ENCODE results near the gene IFI27L1.
"Not testable (repeated sequence)": the region's sequence is repeated elsewhere in the genome, so short reads cannot be mapped to it uniquely, and the experiment has no call there.

Gene IFI27L1

GRCh38 chr14:94059998-94060397 is 21.1 kb upstream of the IFI27L1 start:
- CTCF ChIA-PET = interaction anchor here (0.8 kb wide), 1 partner anchor 9 kb away, joined by 3 read pairs; no protein-coding TSS in a partner anchor
- DNase-seq = no peak
- Histone ChIP-seq H3K27me3 (replicated peaks in 2 of 5; ENCODE audit: control insufficient read depth in 4 of 5, insufficient read depth in 5 of 5, low read length in 4 of 5) (no peaks in the 10 kb centered on the region), H3K9me3 (ENCODE audit: control extremely low read depth in 1 of 5, control insufficient read depth in 4 of 5, insufficient read depth in 2 of 5, low read depth in 1 of 5, low read length in 4 of 5) (no peaks in the 10 kb centered on the region), H3K4me3 (ENCODE audit: control insufficient read depth in 1 of 7, extremely low read depth in 1 of 7, insufficient read depth in 4 of 7, low read depth in 2 of 7, low read length in 6 of 7) (no peak overlapping the region), H3K36me3 (ENCODE audit: control insufficient read depth in 4 of 4, insufficient read depth in 4 of 4, low read length in 3 of 4) (peaks cover 30 to 89% (median 61%) of the 10 kb centered on the region in 4 experiments), H3K27ac (ENCODE audit: insufficient read depth in 1 of 2, low read depth in 1 of 2, low read length in 2 of 2, poor library complexity in 1 of 2, severe bottlenecking in 2 of 2) (no peak overlapping the region), H3K4me1 (ENCODE audit: control extremely low read depth in 1 of 4, control insufficient read depth in 4 of 4, insufficient read depth in 4 of 4, low read length in 3 of 4) (no peaks in the 10 kb centered on the region)
- POLR2A ChIA-PET = no interaction called here
- WGBS (ENCODE audit: insufficient coverage) = 98% methylated on average over 5 of the region's 5 CpGs

- H3K27ac ChIP-seq (ENCODE audit: insufficient read depth in 1 of 2, low read depth in 1 of 2, low read length in 2 of 2, poor library complexity in 1 of 2, severe bottlenecking in 2 of 2) = no peak overlapping the region
- H3K27me3 ChIP-seq (replicated peaks in 2 of 5; ENCODE audit: control insufficient read depth in 4 of 5, insufficient read depth in 5 of 5, low read length in 4 of 5) = no peaks in the 10 kb centered on the region
- peaks cover 0 to 2% (median 0%) of the 10 kb centered on the region in 5 experiments for H3K9me3 ChIP-seq (ENCODE audit: control extremely low read depth in 1 of 5, control insufficient read depth in 4 of 5, insufficient read depth in 2 of 5, low read depth in 1 of 5, low read length in 4 of 5)
- POLR2A ChIA-PET = no interaction called here
- no peaks in the 10 kb centered on the region for H3K4me1 ChIP-seq (ENCODE audit: control extremely low read depth in 1 of 4, control insufficient read depth in 4 of 4, insufficient read depth in 4 of 4, low read length in 3 of 4)
- H3K4me3 ChIP-seq (ENCODE audit: control insufficient read depth in 1 of 7, extremely low read depth in 1 of 7, insufficient read depth in 4 of 7, low read depth in 2 of 7, low read length in 6 of 7) = no peak overlapping the region
- DNase-seq = no peak
- H3K36me3 ChIP-seq (ENCODE audit: control insufficient read depth in 4 of 4, insufficient read depth in 4 of 4, low read length in 3 of 4) = peaks cover 21 to 65% (median 41%) of the 10 kb centered on the region in 4 experiments
- 92% methylated on average over 6 of the region's 9 CpGs for WGBS (ENCODE audit: insufficient coverage)
- CTCF ChIA-PET = no interaction called here
Observed at GRCh38 chr14:94062344-94062940, 18.7 kb upstream of the IFI27L1 start.

GRCh38 chr14:94066089-94066676 is 14.9 kb upstream of the IFI27L1 start:
- no peaks in the 10 kb centered on the region for H3K27me3 ChIP-seq (replicated peaks in 2 of 5; ENCODE audit: control insufficient read depth in 4 of 5, insufficient read depth in 5 of 5, low read length in 4 of 5)
- no peak overlapping the region for H3K27ac ChIP-seq (ENCODE audit: insufficient read depth in 1 of 2, low read depth in 1 of 2, low read length in 2 of 2, poor library complexity in 1 of 2, severe bottlenecking in 2 of 2)
- CTCF ChIA-PET = interaction anchor here (1.0 to 3.4 kb wide), 2 partner anchors 13 kb away, joined by 3 to 15 read pairs; no protein-coding TSS in a partner anchor
- POLR2A ChIA-PET = no interaction called here
- H3K36me3 ChIP-seq (ENCODE audit: control insufficient read depth in 4 of 4, insufficient read depth in 4 of 4, low read length in 3 of 4) = peaks cover 6 to 28% (median 11%) of the 10 kb centered on the region in 4 experiments
- peaks cover 1 to 15% (median 5%) of the 10 kb centered on the region in 5 experiments for H3K9me3 ChIP-seq (ENCODE audit: control extremely low read depth in 1 of 5, control insufficient read depth in 4 of 5, insufficient read depth in 2 of 5, low read depth in 1 of 5, low read length in 4 of 5)
- no peaks in the 10 kb centered on the region for H3K4me1 ChIP-seq (ENCODE audit: control extremely low read depth in 1 of 4, control insufficient read depth in 4 of 4, insufficient read depth in 4 of 4, low read length in 3 of 4)
- WGBS (ENCODE audit: insufficient coverage) = 100% methylated on average over 5 of the region's 8 CpGs
- H3K4me3 ChIP-seq (ENCODE audit: control insufficient read depth in 1 of 7, extremely low read depth in 1 of 7, insufficient read depth in 4 of 7, low read depth in 2 of 7, low read length in 6 of 7) = no peak overlapping the region
- DNase-seq = no peak

- H3K4me3 ChIP-seq (ENCODE audit: control insufficient read depth in 1 of 7, extremely low read depth in 1 of 7, insufficient read depth in 4 of 7, low read depth in 2 of 7, low read length in 6 of 7); CTCF ChIA-PET; H3K27ac ChIP-seq (ENCODE audit: insufficient read depth in 1 of 2, low read depth in 1 of 2, low read length in 2 of 2, poor library complexity in 1 of 2, severe bottlenecking in 2 of 2); H3K27me3 ChIP-seq (replicated peaks in 2 of 5; ENCODE audit: control insufficient read depth in 4 of 5, insufficient read depth in 5 of 5, low read length in 4 of 5); H3K4me1 ChIP-seq (ENCODE audit: control extremely low read depth in 1 of 4, control insufficient read depth in 4 of 4, insufficient read depth in 4 of 4, low read length in 3 of 4); DNase-seq; POLR2A ChIA-PET: not testable (repeated sequence)
- peaks cover 0 to 27% (median 6%) of the 10 kb centered on the region in 4 experiments for H3K36me3 ChIP-seq (ENCODE audit: control insufficient read depth in 4 of 4, insufficient read depth in 4 of 4, low read length in 3 of 4)
- WGBS (ENCODE audit: insufficient coverage) = 92% methylated on average over 2 of the region's 3 CpGs
- peaks cover 5 to 40% (median 11%) of the 10 kb centered on the region in 5 experiments for H3K9me3 ChIP-seq (ENCODE audit: control extremely low read depth in 1 of 5, control insufficient read depth in 4 of 5, insufficient read depth in 2 of 5, low read depth in 1 of 5, low read length in 4 of 5)
Observed at GRCh38 chr14:94072076-94072475, 9.0 kb upstream of the IFI27L1 start.

GRCh38 chr14:94074534-94074933 is 6.6 kb upstream of the IFI27L1 start:
- 100% methylated on average over 1 of the region's 3 CpGs for WGBS (ENCODE audit: insufficient coverage)
- no peak for DNase-seq
- H3K27ac ChIP-seq (ENCODE audit: insufficient read depth in 1 of 2, low read depth in 1 of 2, low read length in 2 of 2, poor library complexity in 1 of 2, severe bottlenecking in 2 of 2) = no peak overlapping the region
- peaks cover 5 to 23% (median 11%) of the 10 kb centered on the region in 4 experiments for H3K4me1 ChIP-seq (ENCODE audit: control extremely low read depth in 1 of 4, control insufficient read depth in 4 of 4, insufficient read depth in 4 of 4, low read length in 3 of 4)
- H3K4me3 ChIP-seq (ENCODE audit: control insufficient read depth in 1 of 7, extremely low read depth in 1 of 7, insufficient read depth in 4 of 7, low read depth in 2 of 7, low read length in 6 of 7) = no peak overlapping the region
- H3K27me3 ChIP-seq (replicated peaks in 2 of 5; ENCODE audit: control insufficient read depth in 4 of 5, insufficient read depth in 5 of 5, low read length in 4 of 5) = no peaks in the 10 kb centered on the region
- H3K36me3 ChIP-seq (ENCODE audit: control insufficient read depth in 4 of 4, insufficient read depth in 4 of 4, low read length in 3 of 4) = peaks cover 0 to 41% (median 18%) of the 10 kb centered on the region in 4 experiments
- H3K9me3 ChIP-seq (ENCODE audit: control extremely low read depth in 1 of 5, control insufficient read depth in 4 of 5, insufficient read depth in 2 of 5, low read depth in 1 of 5, low read length in 4 of 5) = peaks cover 4 to 32% (median 9%) of the 10 kb centered on the region in 5 experiments
- POLR2A ChIA-PET = no interaction called here
- CTCF ChIA-PET = no interaction called here

GRCh38 chr14:94075008-94075407 is 6.1 kb upstream of the IFI27L1 start:
- POLR2A ChIA-PET = no interaction called here
- peaks cover 10 to 27% (median 16%) of the 10 kb centered on the region in 4 experiments for H3K4me1 ChIP-seq (ENCODE audit: control extremely low read depth in 1 of 4, control insufficient read depth in 4 of 4, insufficient read depth in 4 of 4, low read length in 3 of 4)
- no peak overlapping the region for H3K27ac ChIP-seq (ENCODE audit: insufficient read depth in 1 of 2, low read depth in 1 of 2, low read length in 2 of 2, poor library complexity in 1 of 2, severe bottlenecking in 2 of 2)
- no peaks in the 10 kb centered on the region for H3K27me3 ChIP-seq (replicated peaks in 2 of 5; ENCODE audit: control insufficient read depth in 4 of 5, insufficient read depth in 5 of 5, low read length in 4 of 5)
- no peak overlapping the region for H3K4me3 ChIP-seq (ENCODE audit: control insufficient read depth in 1 of 7, extremely low read depth in 1 of 7, insufficient read depth in 4 of 7, low read depth in 2 of 7, low read length in 6 of 7)
- 100% methylated on average over 1 of the region's 2 CpGs for WGBS (ENCODE audit: insufficient coverage)
- H3K36me3 ChIP-seq (ENCODE audit: control insufficient read depth in 4 of 4, insufficient read depth in 4 of 4, low read length in 3 of 4) = peaks cover 0 to 41% (median 18%) of the 10 kb centered on the region in 4 experiments
- DNase-seq = no peak
- CTCF ChIA-PET = no interaction called here
- H3K9me3 ChIP-seq (ENCODE audit: control extremely low read depth in 1 of 5, control insufficient read depth in 4 of 5, insufficient read depth in 2 of 5, low read depth in 1 of 5, low read length in 4 of 5) = peaks cover under 1 to 28% (median 9%) of the 10 kb centered on the region in 5 experiments

- POLR2A ChIA-PET = no interaction called here
- DNase-seq = no peak
- no peak overlapping the region for H3K27ac ChIP-seq (ENCODE audit: insufficient read depth in 1 of 2, low read depth in 1 of 2, low read length in 2 of 2, poor library complexity in 1 of 2, severe bottlenecking in 2 of 2)
- peak overlapping the region in 1 of 7 experiments; percentile 34 for H3K4me3 ChIP-seq (ENCODE audit: control insufficient read depth in 1 of 7, extremely low read depth in 1 of 7, insufficient read depth in 4 of 7, low read depth in 2 of 7, low read length in 6 of 7)
- no peaks in the 10 kb centered on the region for H3K27me3 ChIP-seq (replicated peaks in 2 of 5; ENCODE audit: control insufficient read depth in 4 of 5, insufficient read depth in 5 of 5, low read length in 4 of 5)
- WGBS (ENCODE audit: insufficient coverage) = 89% methylated on average over 5 of the region's 7 CpGs
- CTCF ChIA-PET = no interaction called here
- H3K4me1 ChIP-seq (ENCODE audit: control extremely low read depth in 1 of 4, control insufficient read depth in 4 of 4, insufficient read depth in 4 of 4, low read length in 3 of 4) = peaks cover 12 to 39% (median 26%) of the 10 kb centered on the region in 4 experiments
- H3K36me3 ChIP-seq (ENCODE audit: control insufficient read depth in 4 of 4, insufficient read depth in 4 of 4, low read length in 3 of 4) = peaks cover 0 to 39% (median 18%) of the 10 kb centered on the region in 4 experiments
- peaks cover 0 to 20% (median 9%) of the 10 kb centered on the region in 5 experiments for H3K9me3 ChIP-seq (ENCODE audit: control extremely low read depth in 1 of 5, control insufficient read depth in 4 of 5, insufficient read depth in 2 of 5, low read depth in 1 of 5, low read length in 4 of 5)
Observed at GRCh38 chr14:94077111-94077821, 3.8 kb upstream of the IFI27L1 start.

Data from common myeloid progenitor, CD34-positive (primary cell).